ENCODE data around the gene ENGASE.

The ENGASE gene

DNA sequence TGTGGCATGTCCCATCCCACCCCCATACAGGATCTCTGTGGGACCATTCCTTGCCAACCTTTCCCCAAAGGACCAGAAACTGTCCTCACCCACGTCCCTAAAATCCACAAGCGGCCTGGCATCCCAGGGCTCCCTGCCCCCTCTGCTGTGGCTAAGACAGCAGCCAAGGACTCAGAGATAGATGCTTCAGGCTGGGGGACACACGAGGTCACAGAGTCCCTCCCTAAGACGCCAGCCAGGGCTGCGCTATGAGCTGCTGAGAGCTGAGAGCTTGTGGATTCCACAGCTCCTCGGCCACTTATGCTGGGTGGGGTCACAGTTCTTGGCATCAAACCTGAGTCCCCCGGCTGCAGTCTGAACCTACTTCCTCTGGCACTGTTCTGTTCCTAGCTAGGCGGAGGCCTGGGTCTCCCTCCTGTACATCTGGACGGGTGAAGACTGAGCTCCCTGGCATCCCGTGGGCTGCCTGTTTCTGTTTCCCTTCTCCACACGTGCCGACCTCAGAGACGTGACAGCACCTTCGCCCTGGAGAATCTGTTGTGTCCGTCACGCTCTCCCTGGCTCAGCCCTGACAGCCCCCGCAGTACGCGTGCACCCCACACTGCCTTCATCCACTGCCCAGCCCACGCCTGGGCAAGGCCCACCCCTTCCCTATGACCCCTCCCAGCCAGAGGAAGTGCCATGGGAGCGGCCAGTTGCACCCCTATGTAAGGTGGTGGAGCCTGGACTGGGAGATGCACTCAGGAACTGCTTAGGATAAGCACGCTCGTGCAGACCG is 61.2 kb downstream of the ENGASE start:
- no peak for DNase-seq (ENCODE audit: extremely low read depth, low read depth)
- TF ChIP-seq, protein P1, sequence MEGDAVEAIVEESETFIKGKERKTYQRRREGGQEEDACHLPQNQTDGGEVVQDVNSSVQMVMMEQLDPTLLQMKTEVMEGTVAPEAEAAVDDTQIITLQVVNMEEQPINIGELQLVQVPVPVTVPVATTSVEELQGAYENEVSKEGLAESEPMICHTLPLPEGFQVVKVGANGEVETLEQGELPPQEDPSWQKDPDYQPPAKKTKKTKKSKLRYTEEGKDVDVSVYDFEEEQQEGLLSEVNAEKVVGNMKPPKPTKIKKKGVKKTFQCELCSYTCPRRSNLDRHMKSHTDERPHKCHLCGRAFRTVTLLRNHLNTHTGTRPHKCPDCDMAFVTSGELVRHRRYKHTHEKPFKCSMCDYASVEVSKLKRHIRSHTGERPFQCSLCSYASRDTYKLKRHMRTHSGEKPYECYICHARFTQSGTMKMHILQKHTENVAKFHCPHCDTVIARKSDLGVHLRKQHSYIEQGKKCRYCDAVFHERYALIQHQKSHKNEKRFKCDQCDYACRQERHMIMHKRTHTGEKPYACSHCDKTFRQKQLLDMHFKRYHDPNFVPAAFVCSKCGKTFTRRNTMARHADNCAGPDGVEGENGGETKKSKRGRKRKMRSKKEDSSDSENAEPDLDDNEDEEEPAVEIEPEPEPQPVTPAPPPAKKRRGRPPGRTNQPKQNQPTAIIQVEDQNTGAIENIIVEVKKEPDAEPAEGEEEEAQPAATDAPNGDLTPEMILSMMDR (IDR thresholded peaks at IDR 0.05; ENCODE audit: low read depth, low read length, missing control alignments), result no peak
- H3K4me3 ChIP-seq (replicated peaks; ENCODE audit: low read depth, low read length), result no peak overlapping the region

Data from HFF-Myc (cell line).